K562 (cell line): ENCODE results near the gene SLC27A4. TPM values are rescaled to one million over a fixed set of nuclear protein-coding genes. Genes with fewer than 3 reads are reported as not detected.

ENCODE experiments used
- DNMT1 ChIP-seq: fragments of 450-650 bp; IDR thresholded peaks from 2 replicates; pipeline ENCODE4 v1.6.1; 2016; ENCODE audit warnings: antibody characterized with exemption, mild to moderate bottlenecking
- FOSL1 ChIP-seq: fragments of 200-800 bp; sonication (Bioruptor generic); conservative IDR thresholded peaks from 2 replicates; pipeline ENCODE4 v1.6.1; 2016; ENCODE audit warnings: missing genetic modification characterization, missing compliant biosample characterization
- HDAC8 ChIP-seq: fragments of 450-650 bp; IDR thresholded peaks from 2 replicates; pipeline ENCODE4 v1.6.1; 2016; ENCODE audit warnings: mild to moderate bottlenecking, missing genetic modification characterization, moderate library complexity, missing compliant biosample characterization
- HDGF ChIP-seq: fragments of 450-650 bp; IDR thresholded peaks from 2 replicates; pipeline ENCODE4 v1.6.1; 2016
- HNRNPL ChIP-seq: fragments of 200-400 bp; formaldehyde crosslinking; IDR thresholded peaks from 2 replicates; pipeline ENCODE4 v1.6.1; 2017; ENCODE audit warnings: low read depth, mild to moderate bottlenecking, low read length
- MCM7 ChIP-seq, 2 experiments: fragments of 450-650 bp; IDR thresholded peaks; 2 replicates each; pipeline ENCODE4 v1.6.1; 2016 to 2018
- NCOA4 ChIP-seq: fragments of 450-650 bp; IDR thresholded peaks from 2 replicates; pipeline ENCODE4 v1.6.1; 2018; ENCODE audit warnings: mild to moderate bottlenecking; ENCODE audit not compliant: partially characterized antibody
- NFIX ChIP-seq: fragments of 250-450 bp; sonication (Bioruptor Pico); IDR thresholded peaks from 2 replicates; pipeline ENCODE4 v1.4.0; 2020; ENCODE audit warnings: low read depth, mild to moderate bottlenecking, moderate library complexity
- NUFIP1 ChIP-seq: fragments of 450-650 bp; IDR thresholded peaks from 2 replicates; pipeline ENCODE4 v1.6.1; 2018; ENCODE audit not compliant: partially characterized antibody
- PHF8 ChIP-seq: fragments of 200-600 bp; sonication (generic); IDR thresholded peaks from 2 replicates; pipeline ENCODE4 v1.6.1; 2012; ENCODE audit warnings: mixed run types, mild to moderate bottlenecking, inconsistent platforms, low read length, moderate library complexity, borderline replicate concordance
- POLR2A ChIP-seq: fragments of 450-650 bp; conservative IDR thresholded peaks from 2 replicates; pipeline ENCODE4 v1.6.1; 2016
- POLR2B ChIP-seq: fragments of 450-650 bp; IDR thresholded peaks from 2 replicates; pipeline ENCODE4 v1.6.1; 2018; ENCODE audit warnings: low read depth; ENCODE audit not compliant: partially characterized antibody
- PURB ChIP-seq: sonication (generic); formaldehyde crosslinking; IDR thresholded peaks from 2 replicates; pipeline ENCODE4 v1.9.0; 2021; ENCODE audit warnings: low read depth, mild to moderate bottlenecking, missing genetic modification reagents
- RAD51 ChIP-seq: fragments of 450-650 bp; IDR thresholded peaks from 2 replicates; pipeline ENCODE4 v1.7.1; 2016; ENCODE audit warnings: low read depth, mild to moderate bottlenecking, borderline replicate concordance
- RBFOX2 ChIP-seq: fragments of 200-400 bp; formaldehyde crosslinking; IDR thresholded peaks from 2 replicates; pipeline ENCODE4 v1.6.1; 2017; ENCODE audit warnings: low read depth, mild to moderate bottlenecking, low read length, moderate library complexity
- RNF2 ChIP-seq: sonication (generic); IDR thresholded peaks from 2 replicates; pipeline ENCODE4 v1.6.1; 2016
- SREBF1 ChIP-seq: fragments of 150-350 bp; IDR thresholded peaks from 2 replicates; pipeline ENCODE4 v1.6.1; 2014; ENCODE audit warnings: antibody characterized with exemption, low read depth, low read length, borderline replicate concordance
- TSC22D4 ChIP-seq: fragments of 450-650 bp; IDR thresholded peaks from 2 replicates; pipeline ENCODE4 v1.6.1; 2016; ENCODE audit warnings: missing genetic modification characterization, missing biosample characterization, control low read depth
- WHSC1 ChIP-seq: IDR thresholded peaks from one replicate; pipeline ENCODE4 v1.6.1; 2012; ENCODE audit warnings: low read length, control low read depth, inconsistent platforms
- ZC3H11A ChIP-seq: IDR thresholded peaks from 2 replicates; pipeline ENCODE4 v1.6.1; 2012; ENCODE audit warnings: low read depth, low read length, improper control_type of control experiment
- ZNF184 ChIP-seq: sonication (generic); formaldehyde crosslinking; IDR thresholded peaks from 2 replicates; pipeline ENCODE4 v1.5.0; 2020; ENCODE audit warnings: missing genetic modification reagents
- ZNF23 ChIP-seq: fragments of 250-450 bp; sonication (Bioruptor Pico); IDR thresholded peaks from 2 replicates; pipeline ENCODE4 v1.4.0; 2020; ENCODE audit warnings: mild to moderate bottlenecking
- ZNF253 ChIP-seq: fragments of 250-450 bp; sonication (Bioruptor Pico); conservative IDR thresholded peaks from 2 replicates; pipeline ENCODE4 v1.6.1; 2021; ENCODE audit warnings: mild to moderate bottlenecking
- ZNF384 ChIP-seq: IDR thresholded peaks from 2 replicates; pipeline ENCODE4 v1.6.1; 2012; ENCODE audit warnings: low read depth, low read length, improper control_type of control experiment
- ZNF445 ChIP-seq: fragments of 250-450 bp; sonication (Bioruptor Pico); IDR thresholded peaks from 2 replicates; pipeline ENCODE4 v1.4.0; 2020; ENCODE audit warnings: low read depth, mild to moderate bottlenecking, moderate library complexity
- ZNF764 ChIP-seq: fragments of 250-450 bp; sonication (Bioruptor Pico); IDR thresholded peaks from 2 replicates; pipeline ENCODE4 v1.4.0; 2020; ENCODE audit warnings: low read depth, mild to moderate bottlenecking, moderate library complexity
- polyA plus RNA-seq, 8 experiments: library from polyadenylated mRNA; depleted of rRNA in 4 of 8; stranded (reverse) in 5 of 8; unstranded in 3 of 8; fragments of >200 nt; fragmentation: Nextera tagmentation in 2 of 8; fragmentation: Illumina TruSeq in 1 of 8; extraction: Ambion mirVana in 2 of 8; extraction: Trizol in 1 of 8; gene quantifications; 2 replicates each; pipeline versions ENCODE4 v1.2.1 to v1.2.3, GENCODE V29; 2011 to 2014; ENCODE audit warnings: inconsistent platforms in 1 of 8, missing spikeins in 1 of 8
- total RNA-seq, 7 experiments: library from RNA; depleted of rRNA in 6 of 7; stranded (reverse); fragments of >200 nt in 6 of 7; fragmentation: Illumina TruSeq in 2 of 7; extraction: Trizol in 2 of 7; gene quantifications; 2 replicates each; pipeline versions ENCODE4 v1.2.1 to v1.2.3, GENCODE V29; 2011 to 2021; ENCODE audit warnings: low replicate concordance in 1 of 7
- TF ChIP-seq, protein P1 (sequence below), 2 experiments: fragments of 250-450 bp in 1 of 2; fragments of 450-650 bp in 1 of 2; sonication (Bioruptor Pico) in 1 of 2; IDR thresholded peaks; 2 replicates each; pipeline versions ENCODE4 v1.6.1 to v1.8.0; 2016 to 2021; ENCODE audit warnings: mild to moderate bottlenecking in 2 of 2, moderate library complexity in 2 of 2, missing compliant biosample characterization in 1 of 2, missing genetic modification characterization in 1 of 2
- TF ChIP-seq, protein P2 (sequence below), 3 experiments: IDR thresholded peaks in 2 of 3; conservative IDR thresholded peaks in 1 of 3; 2 replicates each; pipeline ENCODE4 v1.5.1; 2011 to 2012; ENCODE audit warnings: low read length in 3 of 3, mild to moderate bottlenecking in 3 of 3, control low read depth in 2 of 3, improper control_type of control experiment in 1 of 3, inconsistent platforms in 1 of 3, low read depth in 1 of 3, mixed read lengths in 1 of 3, moderate library complexity in 1 of 3; ENCODE audit not compliant: insufficient read depth in 2 of 3
- TF ChIP-seq, protein P3 (sequence below): sonication (generic); formaldehyde crosslinking; IDR thresholded peaks from 2 replicates; pipeline ENCODE4 v1.9.0; 2022; ENCODE audit warnings: mild to moderate bottlenecking, missing genetic modification reagents
- TF ChIP-seq, protein P4 (sequence below): fragments of 450-650 bp; formaldehyde crosslinking; IDR thresholded peaks from 2 replicates; pipeline ENCODE4 v1.4.0; 2022; ENCODE audit warnings: missing genetic modification characterization

Gene SLC27A4
- total and polyA plus RNA-seq, 9 of the 15 experiments (the other 6 are each of a cell fraction or from before 2014, with no cell fraction given): 0.25 to 35.7 (median 14.0) TPM

DNA sequence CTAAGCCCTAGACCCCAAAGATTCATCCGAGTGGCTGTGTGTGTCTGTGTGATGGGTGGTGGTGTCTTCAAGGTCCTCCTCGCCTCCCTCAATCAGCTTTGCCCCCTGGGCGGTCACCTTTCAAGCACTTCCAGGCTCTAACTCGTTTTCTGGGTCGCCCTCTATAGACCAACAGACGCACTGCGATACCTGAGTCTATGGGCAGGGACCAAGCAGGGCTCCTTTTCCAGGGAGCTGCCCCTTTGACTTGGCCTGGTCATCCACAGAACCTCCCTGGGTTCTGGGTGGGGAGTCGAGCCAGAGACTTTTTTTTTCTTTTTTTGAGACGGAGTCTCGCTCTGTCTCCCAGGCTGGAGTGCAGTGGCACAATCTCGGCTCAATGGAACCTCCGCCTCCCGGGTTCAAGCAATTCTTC is 1.1 kb downstream of the SLC27A4 start (continued):
- TF ChIP-seq ZNF253 (CRISPR knock-in tag): no peak
- no peak for TF ChIP-seq HDGF
- TF ChIP-seq NUFIP1: no peak
- no peak for TF ChIP-seq WHSC1
- TF ChIP-seq, protein P1, sequence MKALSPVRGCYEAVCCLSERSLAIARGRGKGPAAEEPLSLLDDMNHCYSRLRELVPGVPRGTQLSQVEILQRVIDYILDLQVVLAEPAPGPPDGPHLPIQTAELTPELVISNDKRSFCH (CRISPR knock-in tag; IDR thresholded peaks at IDR 0.05): no peak
- TF ChIP-seq, protein P1 (tag; IDR thresholded peaks at IDR 0.05): no peak
- TF ChIP-seq ZNF184 (CRISPR knock-in tag): no peak
- TF ChIP-seq ZNF445 (CRISPR knock-in tag): no peak
- no peak for TF ChIP-seq PURB (CRISPR knock-in tag)
- TF ChIP-seq NCOA4: no peak
- TF ChIP-seq NFIX (CRISPR knock-in tag): no peak
- TF ChIP-seq, protein P2, sequence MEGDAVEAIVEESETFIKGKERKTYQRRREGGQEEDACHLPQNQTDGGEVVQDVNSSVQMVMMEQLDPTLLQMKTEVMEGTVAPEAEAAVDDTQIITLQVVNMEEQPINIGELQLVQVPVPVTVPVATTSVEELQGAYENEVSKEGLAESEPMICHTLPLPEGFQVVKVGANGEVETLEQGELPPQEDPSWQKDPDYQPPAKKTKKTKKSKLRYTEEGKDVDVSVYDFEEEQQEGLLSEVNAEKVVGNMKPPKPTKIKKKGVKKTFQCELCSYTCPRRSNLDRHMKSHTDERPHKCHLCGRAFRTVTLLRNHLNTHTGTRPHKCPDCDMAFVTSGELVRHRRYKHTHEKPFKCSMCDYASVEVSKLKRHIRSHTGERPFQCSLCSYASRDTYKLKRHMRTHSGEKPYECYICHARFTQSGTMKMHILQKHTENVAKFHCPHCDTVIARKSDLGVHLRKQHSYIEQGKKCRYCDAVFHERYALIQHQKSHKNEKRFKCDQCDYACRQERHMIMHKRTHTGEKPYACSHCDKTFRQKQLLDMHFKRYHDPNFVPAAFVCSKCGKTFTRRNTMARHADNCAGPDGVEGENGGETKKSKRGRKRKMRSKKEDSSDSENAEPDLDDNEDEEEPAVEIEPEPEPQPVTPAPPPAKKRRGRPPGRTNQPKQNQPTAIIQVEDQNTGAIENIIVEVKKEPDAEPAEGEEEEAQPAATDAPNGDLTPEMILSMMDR (IDR thresholded peaks at IDR 0.05 in 2 of 3, conservative IDR thresholded peaks at IDR 0.05 in 1 of 3; ENCODE audit: insufficient read depth in 2 of 3, low read depth in 1 of 3, low read length in 3 of 3): peak; percentile 94 to 96 (median 94)
- no peak for TF ChIP-seq POLR2A
- TF ChIP-seq FOSL1 (tag): no peak
- no peak for TF ChIP-seq MCM7 (IDR thresholded peaks at IDR 0.05)
- no peak for TF ChIP-seq HNRNPL
- no peak for TF ChIP-seq PHF8
- no peak for TF ChIP-seq RBFOX2
- TF ChIP-seq ZC3H11A: peak; percentile 56; the same call in 1 of the 2 replicates
- TF ChIP-seq DNMT1: no peak
- TF ChIP-seq POLR2B: no peak
- no peak for TF ChIP-seq SREBF1
- no peak for TF ChIP-seq RAD51
- no peak for TF ChIP-seq HDAC8 (tag)
- TF ChIP-seq TSC22D4 (tag): no peak
- TF ChIP-seq, protein P3, sequence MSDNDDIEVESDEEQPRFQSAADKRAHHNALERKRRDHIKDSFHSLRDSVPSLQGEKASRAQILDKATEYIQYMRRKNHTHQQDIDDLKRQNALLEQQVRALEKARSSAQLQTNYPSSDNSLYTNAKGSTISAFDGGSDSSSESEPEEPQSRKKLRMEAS (CRISPR knock-in tag): peak; percentile 57; the same call in 1 of the 2 replicates
- TF ChIP-seq ZNF23 (CRISPR knock-in tag): no peak
- TF ChIP-seq ZNF764 (CRISPR knock-in tag): no peak
- TF ChIP-seq, protein P4, sequence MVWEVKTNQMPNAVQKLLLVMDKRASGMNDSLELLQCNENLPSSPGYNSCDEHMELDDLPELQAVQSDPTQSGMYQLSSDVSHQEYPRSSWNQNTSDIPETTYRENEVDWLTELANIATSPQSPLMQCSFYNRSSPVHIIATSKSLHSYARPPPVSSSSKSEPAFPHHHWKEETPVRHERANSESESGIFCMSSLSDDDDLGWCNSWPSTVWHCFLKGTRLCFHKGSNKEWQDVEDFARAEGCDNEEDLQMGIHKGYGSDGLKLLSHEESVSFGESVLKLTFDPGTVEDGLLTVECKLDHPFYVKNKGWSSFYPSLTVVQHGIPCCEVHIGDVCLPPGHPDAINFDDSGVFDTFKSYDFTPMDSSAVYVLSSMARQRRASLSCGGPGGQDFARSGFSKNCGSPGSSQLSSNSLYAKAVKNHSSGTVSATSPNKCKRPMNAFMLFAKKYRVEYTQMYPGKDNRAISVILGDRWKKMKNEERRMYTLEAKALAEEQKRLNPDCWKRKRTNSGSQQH (CRISPR knock-in tag): no peak
- no peak for TF ChIP-seq RNF2
- peak; percentile 36; the same call in 1 of the 2 replicates for TF ChIP-seq ZNF384
